GM12865 (cell line): Measurements from ENCODE around the gene PARVG.
A peak's percentile ranks its signal among the peaks of the same experiment; 100 is the strongest.

Experiments
- DNase-seq: peaks from one replicate; pipeline ENCODE4 v3.0.0; 2010; ENCODE audit warnings: low read depth
- H3K4me3 ChIP-seq: 2 replicates; pipeline ENCODE4 v1.5.1; 2011; ENCODE audit warnings: mild to moderate bottlenecking, low read depth, low read length, control low read depth
- TF ChIP-seq, protein P1 (sequence below): IDR thresholded peaks from 2 replicates; pipeline ENCODE4 v1.5.1; 2011; ENCODE audit warnings: low read length, control low read depth, low read depth, inconsistent platforms; ENCODE audit not compliant: insufficient read depth; ENCODE audit errors: missing control alignments

PARVG gene

GRCh38 chr22:44144046-44144569 is 36.6 kb upstream of the PARVG start:
- DNase-seq, result no peak
- TF ChIP-seq, protein P1, sequence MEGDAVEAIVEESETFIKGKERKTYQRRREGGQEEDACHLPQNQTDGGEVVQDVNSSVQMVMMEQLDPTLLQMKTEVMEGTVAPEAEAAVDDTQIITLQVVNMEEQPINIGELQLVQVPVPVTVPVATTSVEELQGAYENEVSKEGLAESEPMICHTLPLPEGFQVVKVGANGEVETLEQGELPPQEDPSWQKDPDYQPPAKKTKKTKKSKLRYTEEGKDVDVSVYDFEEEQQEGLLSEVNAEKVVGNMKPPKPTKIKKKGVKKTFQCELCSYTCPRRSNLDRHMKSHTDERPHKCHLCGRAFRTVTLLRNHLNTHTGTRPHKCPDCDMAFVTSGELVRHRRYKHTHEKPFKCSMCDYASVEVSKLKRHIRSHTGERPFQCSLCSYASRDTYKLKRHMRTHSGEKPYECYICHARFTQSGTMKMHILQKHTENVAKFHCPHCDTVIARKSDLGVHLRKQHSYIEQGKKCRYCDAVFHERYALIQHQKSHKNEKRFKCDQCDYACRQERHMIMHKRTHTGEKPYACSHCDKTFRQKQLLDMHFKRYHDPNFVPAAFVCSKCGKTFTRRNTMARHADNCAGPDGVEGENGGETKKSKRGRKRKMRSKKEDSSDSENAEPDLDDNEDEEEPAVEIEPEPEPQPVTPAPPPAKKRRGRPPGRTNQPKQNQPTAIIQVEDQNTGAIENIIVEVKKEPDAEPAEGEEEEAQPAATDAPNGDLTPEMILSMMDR, result no peak
- no peak overlapping the region for H3K4me3 ChIP-seq

DNA sequence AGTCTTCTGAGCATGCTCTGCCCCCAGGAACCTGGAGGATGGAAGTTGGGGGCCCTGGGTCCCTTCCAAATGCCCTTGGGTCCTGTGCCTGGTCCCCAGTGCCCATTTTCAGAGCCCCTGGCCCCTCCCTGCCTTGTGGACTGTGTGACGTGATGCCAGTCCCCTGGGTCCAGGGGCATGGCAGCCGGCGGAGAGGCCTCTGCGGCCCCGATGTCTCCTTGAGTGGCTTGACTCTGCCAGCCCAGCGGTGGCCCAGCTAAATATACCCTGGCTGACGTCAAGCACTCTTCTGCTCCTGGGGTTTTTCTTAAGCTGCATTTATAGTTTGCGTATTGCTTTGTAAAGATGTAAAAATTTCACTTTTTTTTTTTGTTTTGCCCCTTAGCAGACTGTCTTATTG is 35.2 kb upstream of the PARVG start:
- no peak overlapping the region for H3K4me3 ChIP-seq
- DNase-seq, result no peak
- TF ChIP-seq, protein P1, result no peak

DNA sequence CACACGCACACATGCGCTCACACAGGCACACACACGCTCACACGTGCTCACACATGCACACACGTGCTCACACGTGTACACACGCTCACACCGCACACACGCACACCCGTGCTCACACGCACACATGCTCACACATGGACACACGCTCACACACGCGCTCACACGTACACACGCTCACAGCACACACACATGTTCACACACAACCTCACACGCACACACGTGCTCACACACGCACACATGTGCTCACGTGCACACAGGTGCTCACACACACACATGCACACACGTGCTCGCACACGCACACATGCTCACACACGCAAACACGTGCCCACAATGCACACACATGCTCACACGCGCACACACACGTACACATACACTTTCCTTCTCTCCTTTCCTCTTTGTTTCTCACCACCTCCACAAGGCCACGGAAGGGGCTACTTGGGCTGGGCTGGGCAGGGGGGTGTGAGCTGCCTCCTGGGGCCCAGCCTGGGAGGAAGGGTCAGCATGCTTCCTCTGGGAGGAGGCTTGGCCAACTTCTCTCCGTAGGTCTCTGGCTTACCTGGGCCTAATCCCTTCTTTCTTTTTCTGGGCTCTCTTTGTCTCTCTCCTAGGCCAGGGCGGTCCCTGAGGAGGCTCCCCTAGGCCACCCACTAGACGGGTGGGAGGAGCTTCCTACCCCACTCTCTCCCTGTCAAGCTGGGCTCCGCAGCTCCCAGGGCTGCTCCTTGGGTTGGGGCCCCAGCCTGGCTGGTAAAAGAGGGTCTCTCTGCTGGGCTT is 34.5 kb upstream of the PARVG start:
- DNase-seq, result peak; percentile 6
- TF ChIP-seq, protein P1, result no peak
- H3K4me3 ChIP-seq, result no peak overlapping the region

DNA sequence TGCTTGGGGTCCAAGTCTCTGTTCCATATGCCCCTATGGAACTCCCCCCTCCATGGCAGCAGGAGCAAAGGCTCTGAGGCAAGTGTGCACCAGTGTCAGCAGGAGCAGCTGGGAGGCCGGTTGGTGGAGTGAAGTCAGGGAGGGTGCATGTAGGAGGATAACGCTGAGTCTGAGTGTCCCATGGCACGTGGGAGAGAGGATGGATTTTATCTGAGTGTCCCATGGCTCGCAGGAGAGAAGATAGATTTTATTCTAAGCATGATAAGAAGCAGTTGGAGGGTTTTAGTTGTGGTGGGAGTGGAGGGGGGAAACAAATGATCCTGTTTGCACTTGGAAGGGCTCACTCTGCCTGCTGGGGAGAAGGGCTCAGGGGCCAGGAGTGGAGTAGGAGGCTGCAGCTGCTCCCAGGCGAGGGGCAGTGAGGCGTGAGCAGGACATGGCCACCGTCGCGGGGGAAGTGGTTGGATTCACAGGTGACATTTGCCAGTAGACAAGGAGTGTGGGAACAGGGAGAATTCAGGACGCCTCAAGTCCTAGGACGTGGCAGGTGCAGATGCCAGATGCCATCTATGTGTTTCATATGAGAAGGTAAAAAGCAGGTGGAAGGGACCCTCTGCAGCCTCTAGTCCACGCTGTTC is 33.6 kb upstream of the PARVG start:
- no peak overlapping the region for H3K4me3 ChIP-seq
- TF ChIP-seq, protein P1, result no peak
- no peak for DNase-seq

DNA sequence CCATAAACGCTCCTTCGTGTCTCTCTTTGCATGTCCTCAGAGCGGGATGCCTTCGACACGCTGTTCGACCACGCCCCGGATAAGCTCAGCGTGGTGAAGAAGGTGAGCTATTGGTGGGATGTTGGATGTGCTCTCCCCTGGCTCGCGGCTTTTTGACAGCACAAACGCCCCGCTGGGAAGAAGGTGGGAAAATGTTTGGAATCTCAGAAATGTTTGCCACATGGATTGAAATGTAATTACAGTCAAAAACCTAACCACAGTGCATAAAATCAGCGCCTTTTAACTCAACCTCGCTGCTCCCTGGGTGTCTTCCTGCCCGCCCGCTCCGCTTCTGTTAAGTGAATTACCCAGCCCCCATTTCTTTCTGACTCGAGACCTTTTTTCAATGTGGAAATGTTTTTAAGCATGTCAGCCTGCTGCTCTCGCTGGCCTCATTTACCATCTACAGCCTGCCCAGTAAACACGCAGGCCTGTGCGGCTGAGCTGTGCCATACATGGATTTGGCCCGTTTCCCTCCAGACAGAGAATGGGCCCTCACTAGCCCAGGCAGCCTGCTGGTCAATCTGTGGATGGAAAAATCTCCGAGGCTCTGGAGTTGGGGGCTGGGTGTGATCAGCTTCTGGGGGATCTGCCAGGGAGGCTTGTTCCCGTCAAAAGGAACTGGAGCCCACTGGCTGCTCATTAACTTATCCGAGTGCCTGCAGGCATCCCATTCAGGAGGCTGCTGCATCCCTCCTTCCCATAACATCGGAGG is 32.7 kb upstream of the PARVG start:
- no peak for DNase-seq
- TF ChIP-seq, protein P1, result no peak

DNA sequence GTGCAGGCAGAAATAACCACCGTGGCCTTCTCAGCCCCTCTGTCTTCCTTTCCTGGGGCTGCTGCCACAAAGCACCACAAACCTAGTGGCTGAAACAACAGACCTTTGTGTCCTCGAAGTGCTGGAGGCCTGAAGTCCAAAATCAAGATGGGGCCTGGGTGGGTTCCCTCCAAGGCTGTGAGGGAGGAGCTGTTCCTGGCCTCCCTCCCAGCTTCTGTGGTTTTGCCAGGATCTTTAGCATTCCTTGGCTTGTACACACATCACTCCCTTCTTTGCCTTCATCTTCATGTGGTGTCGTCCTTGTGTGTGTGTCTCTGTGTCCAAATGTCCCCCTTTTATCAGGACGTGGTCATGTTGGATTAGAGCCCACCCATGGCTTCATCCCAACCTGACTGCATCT is 29.0 kb upstream of the PARVG start:
- TF ChIP-seq, protein P1, result no peak
- H3K4me3 ChIP-seq, result no peak overlapping the region
- DNase-seq, result no peak

More for the DNA sequence above, 32.7 kb upstream of the PARVG start:
- no peak overlapping the region for H3K4me3 ChIP-seq
